ENCODE results near the gene HP1BP3. TPM values are rescaled to one million over a fixed set of nuclear protein-coding genes. Genes with fewer than 3 reads are reported as not detected.

HP1BP3 gene
- total RNA-seq, 1 donor from 2014 or later, result 240 TPM

DNA sequence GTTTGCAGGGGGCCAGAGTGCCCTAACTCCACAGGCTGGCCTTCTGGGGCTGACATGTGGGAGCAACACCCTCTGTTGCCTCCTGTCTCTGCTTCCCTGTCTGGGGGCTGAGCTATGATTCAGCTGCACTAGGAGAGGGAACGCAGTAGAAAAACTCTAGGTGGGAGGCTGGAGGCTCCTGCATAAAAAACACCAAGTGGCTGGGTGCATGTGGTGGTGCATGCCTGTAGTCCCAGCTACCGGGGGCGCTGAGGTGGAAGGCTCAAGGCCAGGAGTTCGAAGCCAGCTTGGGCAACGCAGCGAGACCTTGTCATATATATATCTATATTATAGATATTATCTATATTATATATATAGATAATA lies 74.9 kb downstream of the HP1BP3 start:
- DNase-seq (ENCODE audit: low spot score), result no peak

DNA sequence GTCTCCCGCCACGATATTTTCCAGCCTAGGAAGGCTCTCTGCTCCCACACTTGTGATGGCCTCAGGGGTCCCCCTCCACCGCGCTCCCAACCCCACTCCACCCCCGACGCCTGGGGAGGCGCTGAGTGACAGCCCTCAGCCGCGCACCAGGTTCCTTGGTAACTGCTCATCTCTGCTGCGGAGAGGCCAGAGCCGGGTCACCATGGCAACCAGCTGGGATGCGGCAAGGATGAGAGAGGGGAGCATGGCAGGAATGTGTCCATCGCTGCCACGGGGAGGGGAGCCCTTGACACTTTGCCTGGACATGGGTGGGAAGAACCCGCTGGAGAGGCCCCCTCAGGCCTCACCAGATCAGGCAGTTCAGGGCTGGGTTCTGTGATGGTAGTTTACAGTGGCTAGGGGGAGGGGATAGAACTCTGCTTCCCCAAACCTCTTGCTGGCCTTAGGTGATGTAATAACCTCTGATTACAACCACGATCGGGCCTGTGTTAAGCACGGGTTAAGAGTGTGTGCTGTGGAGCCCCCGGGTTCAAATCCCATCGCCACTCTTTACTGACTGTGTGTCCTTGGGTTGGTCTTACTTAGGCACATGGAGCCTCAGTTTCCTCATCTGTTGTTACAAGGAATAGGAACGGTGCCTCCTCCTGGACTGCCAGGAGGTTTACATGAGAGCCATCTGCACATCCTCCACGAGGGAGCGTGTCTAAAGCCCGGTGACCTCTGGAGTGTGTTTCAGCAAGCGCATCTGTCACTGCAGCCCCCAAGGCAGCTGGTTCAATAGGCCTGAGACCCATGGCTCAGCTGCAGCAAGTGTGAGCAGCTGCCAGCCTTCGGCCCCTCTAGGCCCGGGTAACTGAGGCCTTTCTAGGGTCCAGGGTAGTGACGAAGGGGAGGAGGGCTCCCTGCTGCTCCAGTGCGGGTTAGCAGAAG lies 75.6 kb downstream of the HP1BP3 start:
- DNase-seq (ENCODE audit: low spot score), result no peak

DNA sequence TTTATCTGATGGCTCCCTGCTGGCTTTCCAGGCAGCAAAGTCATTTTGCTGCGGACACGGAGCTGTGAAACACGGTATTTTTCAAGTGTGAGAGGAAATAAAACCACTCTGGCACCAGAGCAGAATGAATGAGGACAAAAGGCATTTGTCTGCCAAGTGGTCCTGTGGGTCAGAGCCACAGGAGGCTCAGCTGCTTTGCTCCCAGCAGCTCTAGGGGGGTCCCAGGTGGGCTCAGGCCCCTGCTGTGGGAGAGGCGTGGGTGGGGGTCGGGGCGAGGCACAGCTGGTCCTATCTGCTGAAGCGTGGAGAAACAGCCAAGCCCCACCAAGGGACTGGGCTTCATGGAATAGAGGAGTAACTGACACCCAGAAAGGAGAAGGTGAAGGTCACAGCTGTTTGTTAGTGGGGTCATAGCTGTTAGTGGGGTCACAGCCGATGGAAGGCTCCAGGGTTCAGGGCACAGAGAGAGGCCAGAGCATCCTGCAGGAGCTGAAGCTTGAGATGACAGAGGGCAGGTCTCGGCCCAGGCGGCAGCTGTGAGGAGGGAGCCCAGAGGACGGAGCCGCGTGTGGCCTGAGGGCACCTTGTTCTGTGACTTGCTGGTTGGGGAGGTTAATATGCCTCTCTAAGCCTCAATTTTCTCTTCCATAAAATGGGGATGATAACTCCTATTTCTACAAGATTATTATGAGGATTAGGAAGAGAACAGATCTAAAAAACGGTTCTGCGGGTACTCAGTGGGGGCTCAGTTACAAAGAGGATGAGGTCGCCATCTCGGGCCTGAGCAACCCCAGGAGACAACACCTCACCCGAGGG lies 76.4 kb downstream of the HP1BP3 start:
- DNase-seq (ENCODE audit: low spot score), result no peak

DNA sequence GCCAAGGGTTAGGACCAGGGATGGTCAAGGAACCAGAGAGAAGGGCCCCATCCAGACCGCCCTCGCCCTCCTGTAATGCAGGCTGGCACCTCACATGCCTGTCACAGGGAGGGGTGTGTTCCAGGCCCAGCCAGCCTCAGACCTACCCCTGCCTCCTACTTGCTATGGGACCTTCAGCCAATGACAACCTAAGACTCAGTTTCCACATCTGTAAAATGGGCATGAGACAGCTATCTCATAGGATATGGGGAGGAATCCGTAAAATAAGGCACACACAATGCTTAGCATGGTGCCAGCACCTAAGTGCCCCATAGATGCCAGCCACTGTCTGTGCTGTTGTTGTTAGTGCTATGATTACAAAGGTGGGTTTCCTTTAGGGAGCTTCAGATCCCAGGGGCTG lies 77.2 kb downstream of the HP1BP3 start:
- DNase-seq (ENCODE audit: low spot score), result no peak

DNA sequence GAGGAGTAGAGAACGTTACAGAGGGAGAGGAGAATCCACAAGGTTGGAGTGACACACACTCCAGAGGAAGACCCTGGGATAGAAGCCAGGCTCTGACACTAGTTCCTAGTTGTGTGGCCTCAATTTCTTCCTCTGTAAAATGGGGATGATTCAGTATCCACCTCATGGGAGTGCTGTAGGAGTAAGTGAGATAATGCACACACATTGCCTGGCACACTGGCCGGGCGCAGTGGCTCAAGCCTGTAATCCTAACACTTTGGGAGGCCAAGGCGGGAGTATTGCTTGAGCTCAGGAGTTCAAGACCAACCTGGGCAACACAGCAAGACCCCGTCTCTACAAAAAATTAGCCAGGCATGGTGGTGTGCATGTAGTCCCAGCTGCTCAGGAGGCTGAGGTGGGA lies 78.2 kb downstream of the HP1BP3 start:
- no peak for DNase-seq (ENCODE audit: low spot score)

DNA sequence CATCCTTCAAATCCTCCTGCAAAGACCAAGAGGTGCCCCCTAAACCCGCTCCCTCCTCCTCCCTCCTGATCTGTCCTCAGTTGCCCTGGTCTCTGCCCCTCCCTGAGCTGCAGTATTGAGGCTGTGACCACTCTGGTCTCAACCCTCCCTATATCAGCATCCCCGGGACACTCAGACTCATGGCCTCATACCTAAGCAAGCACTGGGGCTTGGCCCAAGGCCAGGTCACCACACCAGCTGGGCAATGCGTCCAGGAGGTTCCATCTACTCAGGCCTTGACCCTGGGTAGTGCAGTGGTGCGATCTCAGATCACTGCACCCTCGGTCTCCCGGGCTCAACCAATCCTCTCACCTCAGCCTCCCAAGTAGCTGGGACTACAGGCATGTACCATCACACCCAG lies 79.0 kb downstream of the HP1BP3 start:
- no peak for DNase-seq (ENCODE audit: low spot score)

DNA sequence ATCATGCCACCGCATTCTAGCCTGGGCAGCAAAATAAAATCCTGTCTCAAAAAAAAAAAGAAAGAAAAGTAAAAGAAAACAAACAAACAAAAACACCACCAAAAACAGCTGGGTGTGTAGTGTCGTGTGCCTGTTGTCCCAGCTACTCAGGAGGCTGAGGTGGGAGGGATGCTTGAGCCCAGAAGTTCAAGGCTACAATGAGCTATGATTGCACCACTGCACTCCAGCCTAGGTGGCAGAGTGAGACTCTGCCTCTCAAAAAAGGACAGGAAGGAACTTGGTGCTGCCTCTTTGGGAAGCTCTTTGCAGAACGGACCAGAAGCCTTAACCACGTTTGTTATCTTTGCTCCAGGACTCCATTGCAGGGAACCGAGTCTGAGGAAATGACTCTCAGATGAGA lies 80.3 kb downstream of the HP1BP3 start:
- no peak for DNase-seq (ENCODE audit: low spot score)

DNA sequence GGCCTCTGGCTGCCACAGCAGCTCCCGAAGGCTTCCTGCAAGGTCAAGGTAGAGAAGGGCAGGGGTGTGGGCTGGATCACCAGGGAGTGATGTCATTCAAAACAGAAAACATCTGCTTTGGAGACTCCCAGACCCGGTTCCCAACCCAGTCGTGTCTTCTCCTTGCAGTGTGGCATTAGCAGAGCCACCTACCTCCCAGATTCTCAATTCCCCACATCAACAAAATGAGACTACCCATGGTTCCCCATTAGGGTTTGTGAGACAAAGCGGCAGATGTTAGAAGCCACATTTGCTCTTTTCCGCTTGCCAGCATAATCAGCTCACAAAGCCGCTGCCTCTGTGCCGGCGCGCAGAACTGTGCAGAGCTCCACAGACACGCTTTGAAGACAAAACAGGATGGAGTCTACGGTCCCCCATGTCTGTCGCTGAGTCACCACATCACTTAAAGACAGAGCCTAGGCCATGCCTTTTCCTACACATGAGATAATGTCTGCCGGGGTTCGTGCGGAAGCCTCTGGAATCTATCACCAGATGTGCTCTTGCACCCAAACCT lies 81.8 kb downstream of the HP1BP3 start:
- no peak for DNase-seq (ENCODE audit: low spot score)

DNA sequence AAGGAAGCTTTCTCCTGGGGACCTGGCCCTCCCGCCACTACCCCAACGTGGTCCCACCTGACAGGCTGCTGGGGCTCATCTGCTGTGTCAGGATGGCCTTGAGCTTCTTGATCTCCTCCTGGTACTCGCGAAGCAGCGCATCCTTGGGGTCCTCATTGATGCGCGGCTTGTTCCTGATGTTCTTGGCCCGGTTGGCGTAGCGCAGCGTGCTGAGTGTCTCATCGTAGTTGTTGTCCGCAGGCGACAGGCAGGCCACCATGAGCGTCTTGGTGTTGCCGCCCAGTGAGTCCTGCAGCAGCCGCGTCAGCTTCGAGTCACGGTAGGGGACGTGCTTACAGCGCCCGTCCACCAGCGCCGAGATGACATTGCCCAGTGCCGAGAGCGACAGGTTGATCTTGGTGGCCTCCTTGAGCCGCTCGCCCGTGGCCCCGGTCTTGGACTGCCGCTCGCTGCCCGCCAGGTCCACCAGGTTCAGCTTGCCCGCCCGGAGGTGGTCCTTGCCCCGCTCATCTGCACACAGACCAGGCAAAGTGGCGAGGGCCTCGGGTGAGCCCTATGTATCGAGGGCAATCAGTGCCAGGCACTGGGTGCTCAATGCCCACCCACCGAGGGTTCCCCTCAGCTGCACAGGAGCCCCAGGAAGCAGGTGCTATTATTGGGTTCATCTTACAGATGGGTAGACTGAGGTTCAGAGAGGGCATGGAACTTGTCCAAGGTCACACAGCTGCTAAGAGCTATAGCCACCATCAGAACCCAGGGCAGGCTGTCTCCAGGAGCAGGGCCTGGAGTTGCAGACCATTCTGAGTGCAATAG lies 82.5 kb downstream of the HP1BP3 start:
- DNase-seq (ENCODE audit: low spot score), result no peak

DNA sequence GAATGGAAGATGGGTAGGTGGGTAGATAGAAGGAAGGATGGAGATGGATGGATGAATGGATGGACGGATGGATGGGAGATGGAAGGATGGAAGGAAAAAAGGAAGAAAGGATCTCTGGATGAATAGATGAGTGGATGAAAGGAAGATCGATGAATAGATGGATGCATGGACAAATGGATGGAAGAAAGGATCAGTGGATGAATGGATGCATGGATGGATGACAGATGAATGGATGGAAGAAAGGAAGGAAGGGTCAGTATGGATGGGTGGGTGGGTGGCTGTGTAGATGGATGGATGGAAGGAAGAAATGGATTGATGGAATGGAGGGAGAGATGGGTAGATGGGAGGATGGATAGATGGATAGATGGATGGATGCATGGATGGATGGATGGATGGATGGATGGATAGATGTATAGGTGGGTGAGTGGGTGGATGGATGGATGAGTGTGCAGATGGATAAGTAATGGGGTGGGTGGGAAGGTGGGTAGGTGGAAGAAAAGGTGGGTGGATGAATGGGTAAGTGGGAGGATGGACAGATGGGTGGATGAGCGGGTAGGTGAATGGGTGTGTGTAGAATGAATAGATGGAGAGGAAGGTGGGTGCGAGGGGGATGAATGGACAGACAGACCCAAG lies 83.9 kb downstream of the HP1BP3 start:
- no peak for DNase-seq (ENCODE audit: low spot score)

DNA sequence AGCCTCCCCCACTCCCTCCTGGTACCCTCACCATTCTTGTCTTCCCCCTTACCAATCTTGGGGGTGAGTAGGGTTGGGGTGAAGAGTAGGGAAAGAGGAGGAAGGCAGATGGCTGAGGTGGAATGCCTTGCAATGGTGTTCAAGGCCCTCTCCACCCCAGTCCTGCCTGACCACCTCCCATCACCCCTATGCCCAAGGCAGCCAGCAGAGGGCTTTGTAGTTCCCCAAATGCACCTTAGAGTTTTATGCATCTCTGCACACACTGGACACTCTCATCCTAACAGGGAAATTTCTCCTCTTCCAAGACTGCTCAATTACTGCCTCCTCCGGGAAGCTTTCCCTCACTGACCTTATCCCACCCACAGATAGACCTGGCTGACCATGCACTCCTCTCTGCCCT lies 84.7 kb downstream of the HP1BP3 start:
- DNase-seq (ENCODE audit: low spot score), result no peak

DNA sequence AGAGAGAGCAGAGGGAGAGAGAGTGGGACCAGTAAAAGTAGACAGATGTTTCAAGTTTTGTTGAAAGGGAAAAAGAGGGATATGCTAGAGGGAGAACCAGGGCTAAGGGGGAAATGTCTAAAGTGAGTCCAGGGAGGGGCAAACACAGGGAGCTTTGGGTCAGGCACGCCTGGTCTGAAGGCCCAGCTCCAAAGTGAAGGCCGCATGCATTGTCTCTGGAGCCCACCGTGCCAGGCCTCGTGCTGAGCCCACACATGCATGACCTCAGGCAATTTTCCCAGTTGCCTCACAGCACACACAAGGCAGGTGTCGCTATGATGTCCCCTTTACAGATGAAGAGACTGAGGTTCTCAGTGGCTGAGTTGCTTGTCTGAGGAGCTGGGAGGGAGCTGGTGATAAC lies 85.3 kb downstream of the HP1BP3 start:
- no peak for DNase-seq (ENCODE audit: low spot score)

DNA sequence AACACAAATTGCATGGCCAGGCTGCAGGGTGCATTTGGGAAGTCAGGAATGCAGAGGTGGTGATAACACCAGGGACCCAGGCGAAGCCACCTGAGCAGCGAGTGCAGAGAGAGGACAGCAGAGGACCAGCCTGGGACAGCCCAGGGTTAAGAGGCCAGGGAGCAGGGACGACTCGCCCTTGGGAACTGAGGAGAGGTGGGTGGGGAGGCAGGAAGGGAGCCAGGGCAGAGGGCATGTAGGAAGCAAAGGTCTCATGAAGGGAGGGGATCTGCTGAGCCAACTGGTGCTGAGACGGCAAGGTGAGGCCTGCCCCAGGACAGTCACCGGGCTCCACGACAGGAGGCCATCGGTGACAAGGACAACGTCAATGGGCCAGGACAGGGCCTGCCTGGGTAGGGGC lies 85.7 kb downstream of the HP1BP3 start:
- DNase-seq (ENCODE audit: low spot score), result no peak

DNA sequence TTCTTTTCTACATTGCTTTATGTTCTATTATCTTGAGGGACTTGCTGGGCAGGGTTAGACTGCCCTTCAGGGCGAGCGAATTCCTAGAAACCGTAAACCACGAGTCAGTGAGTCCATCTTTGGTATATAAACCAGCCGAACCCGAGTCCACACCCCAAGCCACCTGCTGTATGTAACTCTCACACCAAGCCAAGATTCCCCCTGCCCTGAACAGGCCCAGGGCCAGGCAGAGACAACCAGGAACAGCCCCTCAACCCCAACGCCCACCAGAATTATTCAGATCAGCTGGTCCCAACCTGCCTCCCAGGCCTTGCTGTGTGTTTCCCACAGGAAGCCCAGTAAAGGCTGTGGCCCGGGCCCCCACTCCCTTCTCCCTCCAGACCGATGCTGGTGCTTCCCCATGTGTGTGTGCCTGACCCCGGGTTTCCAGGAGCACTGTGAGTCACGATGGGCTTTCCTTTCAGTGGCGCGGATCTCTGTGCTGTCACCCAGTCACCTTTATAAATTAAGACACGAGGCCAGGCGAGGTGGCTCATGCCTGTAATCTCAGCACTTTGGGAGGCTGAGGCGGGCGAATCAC lies 86.4 kb downstream of the HP1BP3 start:
- no peak for DNase-seq (ENCODE audit: low spot score)

DNA sequence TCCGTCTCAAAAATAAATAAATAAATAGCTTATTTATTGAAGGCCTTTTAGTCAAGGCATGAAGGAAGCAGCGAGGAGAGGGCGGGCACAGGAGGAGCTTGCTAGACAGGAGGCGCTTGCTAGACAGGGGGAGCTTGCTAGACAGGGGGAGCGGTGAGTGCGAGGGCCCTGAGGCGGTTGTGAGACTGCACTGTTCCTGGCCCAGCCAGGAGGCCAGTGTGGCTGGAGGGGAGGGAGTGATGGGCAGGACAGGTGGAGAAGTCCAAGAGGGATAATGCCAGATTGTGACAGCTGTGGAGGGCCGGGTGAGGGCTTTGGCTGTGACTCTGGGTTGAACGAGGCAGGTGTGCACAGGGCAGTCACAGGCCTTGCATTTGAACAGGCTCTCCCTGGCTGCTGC lies 87.5 kb downstream of the HP1BP3 start:
- no peak for DNase-seq (ENCODE audit: low spot score)

DNA sequence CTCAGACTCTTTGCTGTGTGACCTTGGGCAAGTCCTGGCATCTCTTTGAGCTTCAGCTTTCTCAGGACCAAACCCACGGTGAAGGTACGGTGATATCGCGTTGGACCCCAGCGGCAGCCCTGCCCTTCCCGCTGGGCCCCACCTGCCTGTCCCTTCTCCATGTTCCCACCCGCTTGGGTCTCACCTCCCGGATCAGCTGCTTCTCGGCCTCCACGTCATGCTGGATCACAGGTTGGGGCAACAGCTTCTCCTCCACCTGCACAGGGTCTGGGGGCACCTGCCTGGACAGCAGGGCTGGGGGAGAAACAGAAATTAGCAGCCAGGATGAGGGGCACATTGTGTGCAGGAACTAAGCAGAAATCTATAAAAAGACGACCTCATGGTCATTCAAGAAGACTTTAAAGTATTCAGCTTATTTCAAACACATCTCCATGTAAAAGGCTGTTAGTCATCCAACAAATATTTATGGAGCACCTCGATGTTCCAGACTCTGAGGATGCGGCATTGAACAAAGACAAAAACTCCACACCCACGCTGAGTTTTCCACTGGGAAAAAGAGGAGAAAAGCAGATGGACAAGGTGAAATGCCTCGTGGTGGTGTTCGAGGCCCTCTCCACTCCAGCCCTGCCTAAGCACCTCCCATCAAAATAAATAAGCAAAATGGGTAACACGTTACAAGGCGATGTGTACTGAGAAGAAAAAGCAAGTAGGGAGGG lies 88.8 kb downstream of the HP1BP3 start:
- no peak for DNase-seq (ENCODE audit: low spot score)

DNA sequence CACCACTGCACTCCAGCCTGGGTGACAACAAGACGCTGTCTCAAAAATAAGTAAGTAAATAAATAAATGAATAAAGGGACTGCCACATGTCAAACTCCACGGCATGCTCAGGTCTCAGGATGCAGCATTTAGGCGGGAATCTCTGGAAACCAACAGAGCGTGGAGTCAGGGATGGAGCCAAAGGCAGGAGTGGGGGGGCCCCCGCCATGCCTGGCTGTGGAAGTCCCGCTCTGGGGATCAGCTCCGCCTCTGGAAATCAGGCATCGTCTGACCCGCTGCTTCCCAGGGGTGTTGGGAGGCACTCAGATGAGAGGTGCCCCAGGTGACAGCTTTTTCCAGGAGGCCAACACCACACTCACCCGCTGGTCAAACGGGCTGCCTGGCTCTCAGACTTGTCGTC lies 89.5 kb downstream of the HP1BP3 start:
- DNase-seq (ENCODE audit: low spot score), result no peak

DNA sequence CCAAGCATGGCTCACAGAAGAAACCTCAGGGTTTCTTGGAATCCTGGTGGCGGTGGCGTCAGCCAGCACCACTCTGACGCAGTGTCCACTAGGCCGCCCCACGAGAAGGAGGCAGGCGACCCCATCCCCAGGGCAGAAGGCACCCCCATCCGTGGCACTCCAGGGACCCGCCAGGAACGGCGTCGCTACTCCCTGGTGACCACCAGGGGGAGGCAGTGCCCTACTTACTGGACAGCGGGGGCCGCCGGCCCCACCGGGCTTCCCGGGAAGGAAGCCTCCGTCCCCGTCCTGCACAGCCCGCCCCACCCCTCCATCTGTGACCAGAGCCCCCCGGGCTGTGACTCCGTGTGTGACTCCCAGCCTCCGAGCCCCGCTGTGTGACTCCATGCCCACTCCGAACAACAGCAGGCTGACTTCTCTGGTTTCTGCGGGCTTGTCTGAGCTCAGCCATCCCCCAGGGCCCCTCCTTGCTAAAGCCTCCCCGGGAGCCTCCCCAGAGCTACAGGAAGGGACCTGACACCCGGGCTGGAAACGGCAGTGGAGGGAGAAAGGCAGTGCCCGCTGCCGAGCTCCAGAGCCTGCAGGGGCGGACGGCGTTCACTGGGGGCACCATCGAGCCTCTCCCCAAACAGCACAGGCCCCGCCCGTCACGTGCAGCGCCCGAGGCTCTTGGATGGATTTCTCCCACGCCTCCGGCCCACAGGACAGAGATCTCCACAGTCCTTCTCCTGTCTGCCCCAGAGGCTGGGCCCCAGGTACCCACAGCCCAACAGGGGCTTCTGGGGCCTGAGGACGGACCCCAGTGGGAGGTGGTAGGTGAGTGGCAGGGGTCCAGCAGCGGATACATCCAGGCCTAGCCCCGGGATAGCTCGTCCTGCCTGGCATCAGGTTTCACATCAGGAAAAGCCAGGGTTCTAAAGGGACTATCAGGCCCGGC lies 90.4 kb downstream of the HP1BP3 start:
- peak; percentile 78 for DNase-seq (ENCODE audit: low spot score)

DNA sequence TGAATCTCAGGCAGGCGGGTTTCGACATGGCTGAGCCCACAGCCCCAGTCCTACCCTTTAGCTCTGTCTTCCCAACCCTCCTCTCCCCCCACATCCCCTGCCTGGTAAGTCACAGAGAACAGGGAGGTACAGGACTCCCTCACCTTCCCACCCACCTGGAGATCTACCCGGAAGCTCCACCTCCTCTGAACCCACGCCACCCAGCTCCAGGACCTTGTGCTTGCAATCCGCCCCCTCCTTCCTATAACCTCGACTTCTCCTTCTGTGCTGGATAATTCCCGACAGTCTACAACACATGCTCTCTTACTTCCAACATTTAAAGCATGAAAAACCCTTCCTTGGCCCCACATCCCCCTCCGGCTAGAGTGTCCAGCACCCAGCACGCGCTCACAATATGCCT lies 91.6 kb downstream of the HP1BP3 start:
- no peak for DNase-seq (ENCODE audit: low spot score)
